ENCODE measurements around the gene RAB6B. TPM values are rescaled to one million over a fixed set of nuclear protein-coding genes. Genes with fewer than 3 reads are reported as not detected.

Gene RAB6B
- polyA plus RNA-seq, 1 donor (not counting 4 experiments of a cell fraction or from before 2014, with no cell fraction given), result 2.2 TPM

- TF ChIP-seq EZH2 (IDR thresholded peaks at IDR 0.05; ENCODE audit: low read length) (no peak), CTCF (optimal IDR thresholded peaks at IDR 0.05 in 1 of 3, IDR thresholded peaks at IDR 0.05 in 1 of 3, conservative IDR thresholded peaks at IDR 0.05 in 1 of 3; ENCODE audit: extremely low read depth in 1 of 3, insufficient read depth in 2 of 3, low read length in 3 of 3) (no peak)
- H3K4me3 ChIP-seq (ENCODE audit: control insufficient read depth in 2 of 3, extremely low read depth in 1 of 3, insufficient read depth in 2 of 3, low read depth in 1 of 3, low read length in 3 of 3), result no peak overlapping the region
- FAIRE-seq (peak; percentile 9), DNase-seq (ENCODE audit: low read depth, low spot score) (no peak)
- no peaks in the 10 kb centered on the region for H3K36me3 ChIP-seq (ENCODE audit: control insufficient read depth in 2 of 2, extremely low read depth in 1 of 2, insufficient read depth in 2 of 2, low read length in 2 of 2)
- H3K9ac ChIP-seq (ENCODE audit: control insufficient read depth, extremely low read depth, insufficient read depth, low read length), result no peak overlapping the region
- no peak overlapping the region for H3K27ac ChIP-seq (ENCODE audit: control insufficient read depth, insufficient read depth, low read length)
- no peaks in the 10 kb centered on the region for H3K9me3 ChIP-seq (ENCODE audit: control insufficient read depth, low read depth, low read length)
- no peaks in the 10 kb centered on the region for H4K20me1 ChIP-seq (ENCODE audit: control insufficient read depth, extremely low read depth, insufficient read depth, low read length)
- H3K4me2 ChIP-seq (ENCODE audit: control insufficient read depth, extremely low read depth, insufficient read depth, low read depth, low read length), result no peak overlapping the region
- no peaks in the 10 kb centered on the region for H3K4me1 ChIP-seq (ENCODE audit: control insufficient read depth, extremely low read depth, insufficient read depth, low read length)
- dilution Hi-C loops (cut with MboI; ENCODE audit: extremely low pct_ligation_motif_present, low sequenced_read_pairs), result no loop called here
- peaks cover 70% of the 10 kb centered on the region for H3K27me3 ChIP-seq (ENCODE audit: control insufficient read depth, extremely low read depth, insufficient read depth, low read length)
- no peaks in the 10 kb centered on the region for H3K9me1 ChIP-seq (ENCODE audit: control insufficient read depth, extremely low read depth, insufficient read depth, low read length)
- H3K79me2 ChIP-seq (ENCODE audit: control insufficient read depth, insufficient read depth, low read length), result no peaks in the 10 kb centered on the region
- no peak overlapping the region for H2AFZ ChIP-seq (ENCODE audit: control insufficient read depth, low read length)
Observed at GRCh38 chr3:133933097-133934024, 37.7 kb upstream of the RAB6B start.

GRCh38 chr3:133932009-133932408 lies 36.3 kb upstream of the RAB6B start:
- H2AFZ ChIP-seq (ENCODE audit: control insufficient read depth, low read length), result no peak overlapping the region
- H3K79me2 ChIP-seq (ENCODE audit: control insufficient read depth, insufficient read depth, low read length), result no peaks in the 10 kb centered on the region
- dilution Hi-C loops (cut with MboI; ENCODE audit: extremely low pct_ligation_motif_present, low sequenced_read_pairs), result no loop called here
- H4K20me1 ChIP-seq (ENCODE audit: control insufficient read depth, extremely low read depth, insufficient read depth, low read length), result no peaks in the 10 kb centered on the region
- no peak overlapping the region for H3K27ac ChIP-seq (ENCODE audit: control insufficient read depth, insufficient read depth, low read length)
- H3K36me3 ChIP-seq (ENCODE audit: control insufficient read depth in 2 of 2, extremely low read depth in 1 of 2, insufficient read depth in 2 of 2, low read length in 2 of 2), result no peaks in the 10 kb centered on the region
- H3K4me1 ChIP-seq (ENCODE audit: control insufficient read depth, extremely low read depth, insufficient read depth, low read length), result no peaks in the 10 kb centered on the region
- H3K9me3 ChIP-seq (ENCODE audit: control insufficient read depth, low read depth, low read length), result no peaks in the 10 kb centered on the region
- peaks cover 67% of the 10 kb centered on the region for H3K27me3 ChIP-seq (ENCODE audit: control insufficient read depth, extremely low read depth, insufficient read depth, low read length)
- H3K9ac ChIP-seq (ENCODE audit: control insufficient read depth, extremely low read depth, insufficient read depth, low read length), result no peak overlapping the region
- TF ChIP-seq CTCF (optimal IDR thresholded peaks at IDR 0.05 in 1 of 3, IDR thresholded peaks at IDR 0.05 in 1 of 3, conservative IDR thresholded peaks at IDR 0.05 in 1 of 3; ENCODE audit: extremely low read depth in 1 of 3, insufficient read depth in 2 of 3, low read length in 3 of 3) (no peak), EZH2 (IDR thresholded peaks at IDR 0.05; ENCODE audit: low read length) (no peak)
- H3K4me2 ChIP-seq (ENCODE audit: control insufficient read depth, extremely low read depth, insufficient read depth, low read depth, low read length), result no peak overlapping the region
- no peak for FAIRE-seq
- no peak overlapping the region for H3K4me3 ChIP-seq (ENCODE audit: control insufficient read depth in 2 of 3, extremely low read depth in 1 of 3, insufficient read depth in 2 of 3, low read depth in 1 of 3, low read length in 3 of 3)
- no peaks in the 10 kb centered on the region for H3K9me1 ChIP-seq (ENCODE audit: control insufficient read depth, extremely low read depth, insufficient read depth, low read length)
- DNase-seq (ENCODE audit: low read depth, low spot score), result no peak
